ENCODE data around the gene TPSD1.
"Not testable (repeated sequence)": the region's sequence is repeated elsewhere in the genome, so short reads cannot be mapped to it uniquely, and the experiment has no call there.

The TPSD1 gene

GRCh38 chr16:1243907-1244850 is 11.7 kb upstream of the TPSD1 start:
- not testable (repeated sequence) for DNase-seq

GRCh38 chr16:1244881-1245280 is 11.0 kb upstream of the TPSD1 start:
- DNase-seq = no peak

- DNase-seq = no peak
These were observed 10.3 kb upstream of the TPSD1 start for GRCh38 chr16:1245452-1246020.

- DNase-seq = not testable (repeated sequence)
These were observed 7.8 kb upstream of the TPSD1 start for GRCh38 chr16:1247903-1248537.

GRCh38 chr16:1249031-1249755 is 6.7 kb upstream of the TPSD1 start:
- DNase-seq = not testable (repeated sequence)

GRCh38 chr16:1253701-1254364 is 2.0 kb upstream of the TPSD1 start:
- not testable (repeated sequence) for DNase-seq

GRCh38 chr16:1254821-1255220 is 1.0 kb upstream of the TPSD1 start:
- DNase-seq = not testable (repeated sequence)

DNA sequence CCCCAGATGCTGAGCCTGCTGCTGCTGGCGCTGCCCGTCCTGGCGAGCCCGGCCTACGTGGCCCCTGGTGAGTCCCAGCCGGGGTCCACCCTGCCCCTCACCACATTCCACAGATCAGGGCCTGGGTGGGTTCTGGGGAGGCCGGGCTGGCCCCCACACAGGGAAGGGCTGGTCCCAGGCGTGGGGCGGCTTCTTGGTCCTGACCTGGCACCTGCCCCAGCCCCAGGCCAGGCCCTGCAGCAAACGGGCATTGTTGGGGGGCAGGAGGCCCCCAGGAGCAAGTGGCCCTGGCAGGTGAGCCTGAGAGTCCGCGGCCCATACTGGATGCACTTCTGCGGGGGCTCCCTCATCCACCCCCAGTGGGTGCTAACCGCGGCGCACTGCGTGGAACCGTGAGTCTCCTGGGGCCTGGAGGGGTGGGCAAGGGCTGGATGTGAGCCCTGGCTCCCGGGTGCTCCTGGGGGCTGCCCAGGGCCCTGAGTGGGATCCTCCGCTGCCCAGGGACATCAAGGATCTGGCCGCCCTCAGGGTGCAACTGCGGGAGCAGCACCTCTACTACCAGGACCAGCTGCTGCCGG is 516 bp downstream of the TPSD1 start:
- not testable (repeated sequence) for DNase-seq

- DNase-seq = no peak
These were observed 1.0 kb downstream of the TPSD1 start for GRCh38 chr16:1256874-1257322.

DNA sequence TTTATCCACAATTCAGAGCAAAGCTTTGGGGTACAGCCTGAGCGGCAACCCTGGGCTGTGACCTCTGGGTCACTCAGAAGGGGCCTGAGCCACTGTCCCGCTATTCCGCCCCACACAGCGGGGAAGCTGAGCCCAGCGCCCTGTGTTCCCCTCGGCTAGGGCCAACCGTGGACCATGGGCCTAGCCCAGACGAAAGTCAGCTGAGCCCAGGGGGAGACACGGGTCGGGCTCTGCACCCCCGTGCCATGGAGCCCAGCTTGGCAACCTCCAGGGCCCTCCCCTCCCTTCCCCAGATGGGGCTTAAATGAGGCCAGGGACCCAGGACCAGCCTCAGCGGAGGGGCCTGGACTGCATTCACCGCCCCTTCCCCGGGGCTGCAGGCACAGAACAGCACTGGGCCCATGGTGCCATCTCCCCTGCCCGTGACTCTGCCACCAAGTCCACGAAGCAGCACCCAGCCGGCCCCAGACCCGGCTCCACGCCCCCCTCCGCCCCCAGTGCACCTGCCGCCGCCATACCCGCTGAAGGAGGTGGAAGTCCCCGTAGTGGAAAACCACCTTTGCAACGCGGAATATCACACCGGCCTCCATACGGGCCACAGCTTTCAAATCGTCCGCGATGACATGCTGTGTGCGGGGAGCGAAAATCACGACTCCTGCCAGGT is 1.8 kb downstream of the TPSD1 start:
- no peak for DNase-seq

GRCh38 chr16:1258225-1258600 is 2.3 kb downstream of the TPSD1 start:
- DNase-seq = no peak

DNA sequence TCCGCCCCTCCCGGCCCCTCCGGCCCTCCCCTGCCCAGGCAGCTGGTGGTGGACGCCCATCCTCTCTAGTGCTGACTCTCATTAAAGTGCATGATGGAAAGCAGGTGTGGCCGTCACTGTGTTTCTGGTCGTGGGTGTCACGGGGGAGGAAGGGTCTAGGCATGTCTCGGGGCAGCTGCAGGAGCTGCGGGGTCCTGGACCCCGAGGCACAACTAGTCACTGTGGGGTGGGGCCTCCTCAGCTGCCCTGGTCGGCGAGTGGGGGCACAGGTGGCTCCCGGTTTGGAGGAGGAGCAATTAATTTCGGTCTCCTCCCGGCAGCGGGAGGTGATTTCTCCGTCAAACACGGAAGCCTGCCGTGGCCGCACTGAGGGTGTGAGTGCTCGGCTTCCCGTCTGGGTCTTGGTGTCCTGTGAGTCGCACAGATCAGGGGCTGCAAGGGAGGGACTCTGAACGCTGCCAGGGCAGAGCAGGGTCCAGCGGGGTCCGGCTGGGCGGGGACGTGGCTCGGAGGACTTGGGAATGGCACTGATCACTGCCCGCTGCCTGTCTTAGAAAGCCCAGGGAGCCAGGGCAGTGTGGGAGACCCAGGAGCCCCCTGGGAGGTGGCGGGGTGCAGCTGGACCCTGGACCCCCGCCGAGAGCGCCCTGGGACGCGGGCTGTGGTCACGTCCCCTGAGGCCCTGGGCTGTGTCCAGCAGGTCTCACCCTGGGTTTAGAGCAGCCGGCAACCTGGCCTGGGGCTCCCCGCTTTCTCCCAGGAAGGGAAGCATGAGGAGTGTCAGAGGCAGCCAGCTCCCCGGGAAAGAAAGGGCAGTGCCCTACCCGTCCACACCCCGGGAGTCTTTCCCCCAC is 3.3 kb downstream of the TPSD1 start:
- no peak for DNase-seq

DNA sequence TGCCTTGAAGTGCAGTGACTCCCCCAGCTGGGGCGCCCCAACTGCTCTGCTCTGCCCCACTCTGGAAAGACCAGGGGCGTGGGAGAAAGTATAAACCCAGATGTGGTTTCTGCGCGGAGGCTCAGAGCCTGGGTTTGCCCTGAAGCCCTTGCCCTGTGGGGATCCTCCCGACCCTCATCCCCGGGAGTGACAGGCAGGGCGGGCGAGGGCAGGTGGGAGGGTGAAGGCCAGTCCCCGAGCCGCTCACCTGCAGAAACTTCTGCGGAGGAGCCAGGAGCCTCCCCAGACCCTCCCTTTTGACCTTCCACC is 3.8 kb downstream of the TPSD1 start:
- DNase-seq = no peak

DNA sequence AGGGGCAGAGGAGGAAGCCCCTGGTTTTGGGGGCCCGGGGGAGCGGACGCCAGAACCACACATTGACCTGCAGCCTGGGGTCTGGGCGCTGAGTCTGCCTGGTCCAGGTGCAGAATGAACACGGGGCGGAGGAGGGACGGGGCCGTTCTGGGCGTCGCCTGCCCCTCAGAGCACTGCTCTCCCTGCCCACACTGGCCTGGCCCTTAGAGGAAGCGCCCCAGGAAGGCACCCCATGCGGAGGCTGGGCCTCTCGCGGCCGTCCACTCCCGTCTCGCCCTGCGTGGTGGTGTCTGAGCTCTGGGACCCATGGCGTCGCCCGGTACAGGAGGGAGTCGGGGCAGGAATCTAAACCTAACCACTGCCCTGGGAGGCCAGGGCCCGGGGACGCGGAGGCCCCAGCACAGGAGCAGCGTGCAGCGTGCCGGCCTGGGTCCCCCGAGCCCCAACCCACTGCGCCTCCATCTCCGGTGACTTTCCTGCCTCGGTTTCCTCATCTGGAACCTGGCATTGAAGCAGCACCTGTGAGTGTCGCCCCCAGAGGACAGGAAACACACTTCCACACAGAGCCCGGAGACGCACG is 4.3 kb downstream of the TPSD1 start:
- no peak for DNase-seq

DNA sequence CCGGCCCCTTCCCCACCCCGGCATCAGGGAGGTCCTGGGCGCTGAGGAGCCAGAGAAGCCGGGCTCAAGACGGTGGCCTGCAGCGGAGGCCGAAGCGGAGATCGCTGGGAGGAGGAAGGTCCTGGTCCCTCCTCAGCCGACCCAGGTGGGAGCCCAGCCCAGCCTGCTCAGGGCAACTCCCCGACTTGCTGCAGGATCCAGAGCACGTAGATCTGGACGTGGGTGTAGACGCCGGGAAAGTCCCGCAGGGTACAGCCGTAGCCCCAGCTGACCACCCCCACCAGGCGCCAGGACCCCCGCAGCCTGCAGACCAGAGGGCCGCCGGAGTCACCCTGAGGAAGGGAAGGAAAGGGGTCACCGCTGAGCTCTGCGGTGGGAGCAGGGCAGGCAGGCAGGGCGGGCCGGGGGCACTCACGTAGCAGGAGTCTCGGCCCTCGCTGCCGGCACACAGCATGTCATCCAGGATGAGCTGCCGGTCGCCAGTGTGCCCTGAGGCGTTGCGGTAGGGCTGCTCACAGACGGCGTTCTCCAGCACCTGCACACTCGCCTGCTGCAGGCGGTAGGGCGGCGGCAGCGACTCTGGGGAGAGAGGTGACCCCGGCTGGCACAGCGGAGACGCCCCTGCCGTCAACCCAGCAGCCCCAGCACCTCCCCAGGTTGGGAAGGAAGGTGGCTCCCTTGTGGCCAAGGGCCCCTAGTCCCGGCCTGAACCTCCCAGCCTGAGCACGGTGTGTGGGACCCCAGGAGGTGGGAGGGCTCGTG is 5.4 kb downstream of the TPSD1 start:
- no peak for DNase-seq

DNA sequence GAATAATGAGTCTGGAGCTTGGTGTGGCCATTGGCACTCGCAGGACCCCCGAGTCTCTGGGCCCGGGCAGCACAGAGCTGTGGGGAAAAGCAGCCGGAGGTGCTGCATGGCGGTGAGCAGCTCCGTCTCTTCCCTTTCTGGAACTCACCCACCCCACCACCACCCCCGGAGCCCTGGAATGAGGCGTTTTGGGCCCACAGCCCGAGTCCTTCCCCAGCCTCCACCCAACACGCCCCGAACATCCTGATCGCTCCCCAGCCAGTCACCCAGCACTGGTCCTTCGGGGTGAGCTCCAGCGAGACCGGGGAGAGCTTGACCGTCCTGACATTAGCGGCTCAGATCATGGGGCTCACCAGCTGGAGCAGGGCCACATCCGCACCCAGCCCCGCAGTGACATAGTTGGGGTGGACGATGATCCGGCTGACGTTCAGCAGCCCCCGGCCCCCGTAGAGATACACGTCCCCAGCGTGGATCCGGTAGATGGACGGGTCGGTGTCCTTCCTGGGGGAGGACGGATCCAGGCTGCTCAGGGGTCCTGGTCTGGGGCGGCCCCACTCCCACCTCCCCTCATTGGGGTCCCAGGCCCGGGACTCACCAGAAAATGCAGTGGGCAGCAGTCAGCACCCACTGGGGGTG is 6.5 kb downstream of the TPSD1 start:
- no peak for DNase-seq

DNA sequence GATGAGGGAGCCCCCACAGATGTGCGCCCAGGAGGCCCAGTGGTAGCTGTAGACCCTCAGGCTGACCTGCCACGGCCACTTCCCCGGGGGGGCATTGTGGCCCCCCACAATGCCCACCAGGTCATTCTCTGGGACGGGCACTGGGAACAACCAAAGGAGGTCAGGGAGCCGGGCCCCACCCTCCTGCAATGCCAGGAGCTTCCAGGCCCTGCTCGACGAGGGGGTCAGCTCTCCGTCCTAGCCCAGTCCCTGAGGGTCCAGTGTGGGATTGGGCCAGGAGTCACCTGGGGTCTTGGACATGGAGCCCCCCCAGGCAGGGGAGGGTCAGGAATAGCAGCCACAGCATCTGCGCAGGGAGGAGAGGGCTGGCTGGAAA is 7.0 kb downstream of the TPSD1 start:
- no peak for DNase-seq

GRCh38 chr16:1263591-1264344 is 7.9 kb downstream of the TPSD1 start:
- DNase-seq = no peak

All from activated CD8-positive, alpha-beta memory T cell treated with anti-CD3 and anti-CD28 coated beads, Interleukin-2, amount 50 U/mL, for 4 hours (primary cell).